K562 (cell line): ENCODE data around the gene ATP6V0A1. TPM values are rescaled to one million over a fixed set of nuclear protein-coding genes. Genes with fewer than 3 reads are reported as not detected.
"Not testable (repeated sequence)": the region's sequence is repeated elsewhere in the genome, so short reads cannot be mapped to it uniquely, and the experiment has no call there.

Experiments
- ATAC-seq: fragments of 200-7000 bp; cut with Tn5 transposase; 3 replicates; pipeline ENCODE4 v1.9.1; 2020; ENCODE audit warnings: moderate library complexity
- BruUV-seq: library from RNA; stranded (reverse); fragments of 400-500 nt; replicated peaks from 2 replicates; lab custom pipeline; 2021; lab: Mats Ljungman, UMichigan
- CTCF ChIA-PET: fragments of 300-600 bp; formaldehyde crosslinking; extraction: SDS; loops from one replicate; lab custom pipeline; 2021; ENCODE audit warnings: low intra/inter-chr PET ratio; lab: Yijun Ruan, JAX
- POLR2A ChIA-PET: fragments of 300-600, 350-650 bp; sonication (Branson Sonifier 250); formaldehyde crosslinking; extraction: SDS; loops from one replicate; lab custom pipeline; 2021; ENCODE audit warnings: antibody characterized with exemption, inconsistent platforms; lab: Yijun Ruan, JAX
- DNase-seq, 4 experiments: peaks; one replicate each; pipeline versions ENCODE4 v3.0.0 to v3.0.0-alpha.2; 2011 to 2018; ENCODE audit warnings: low spot score in 3 of 4, mixed read lengths in 3 of 4; ENCODE audit errors: extremely low read depth in 1 of 4
- FAIRE-seq: peaks from 2 replicates; lab custom pipeline; 2011; peaks lifted over from hg19 to GRCh38; lab: Jason Lieb, UNC
- H2AFZ ChIP-seq: 2 replicates; pipeline ENCODE4 v1.6.0; 2011; ENCODE audit warnings: low read depth, low read length, control low read depth, inconsistent platforms
- H3K27ac ChIP-seq: fragments of 200-600 bp; 3 replicates; pipeline ENCODE4 v1.8.0; 2011; ENCODE audit warnings: low read depth, mild to moderate bottlenecking, control low read depth, inconsistent platforms, low read length, moderate library complexity, mixed read lengths; ENCODE audit errors: extremely low read depth
- H3K27me3 ChIP-seq, 2 experiments: fragments of 300-600 bp in 1 of 2; 2 replicates in 1 of 2; 3 replicates in 1 of 2; pipeline versions ENCODE4 v1.6.0 to v1.8.0; 2011; ENCODE audit warnings: inconsistent platforms in 2 of 2, low read length in 2 of 2, mild to moderate bottlenecking in 1 of 2, mixed read lengths in 1 of 2, moderate library complexity in 1 of 2; ENCODE audit not compliant: control insufficient read depth in 2 of 2, insufficient read depth in 2 of 2
- H3K36me3 ChIP-seq: fragments of 300-600 bp; 3 replicates; pipeline ENCODE4 v1.8.0; 2011; ENCODE audit warnings: mild to moderate bottlenecking, low read length, inconsistent platforms; ENCODE audit not compliant: control insufficient read depth, insufficient read depth
- H3K4me1 ChIP-seq, 2 experiments: fragments of 200-600 bp in 1 of 2; replicated peaks in 1 of 2; 2 replicates in 1 of 2; 3 replicates in 1 of 2; pipeline versions ENCODE4 v1.5.1 to v1.8.0; 2011; ENCODE audit warnings: inconsistent platforms in 2 of 2, low read length in 2 of 2, mild to moderate bottlenecking in 1 of 2, mixed read lengths in 1 of 2, moderate library complexity in 1 of 2; ENCODE audit not compliant: control insufficient read depth in 2 of 2, insufficient read depth in 2 of 2
- H3K4me2 ChIP-seq: 2 replicates; pipeline ENCODE4 v1.6.1; 2011; ENCODE audit warnings: low read length, control low read depth, inconsistent platforms, mixed read lengths; ENCODE audit not compliant: insufficient read depth
- H3K4me3 ChIP-seq: fragments of 200-600 bp; sonication (generic), shearing (Covaris generic); 2 replicates; pipeline ENCODE4 v1.5.1; 2016; ENCODE audit warnings: control low read depth, inconsistent platforms
- H3K79me2 ChIP-seq: fragments of 200-600 bp; 3 replicates; pipeline ENCODE4 v1.8.0; 2011; ENCODE audit warnings: low read length, inconsistent platforms; ENCODE audit not compliant: control insufficient read depth, insufficient read depth
- H3K9ac ChIP-seq, 2 experiments: 2 replicates each; pipeline versions ENCODE4 v1.6.0 to v1.6.1; 2011; ENCODE audit warnings: low read depth in 2 of 2, low read length in 2 of 2, control low read depth in 1 of 2, inconsistent platforms in 1 of 2, mild to moderate bottlenecking in 1 of 2, mixed read lengths in 1 of 2; ENCODE audit not compliant: insufficient read depth in 1 of 2
- H3K9me1 ChIP-seq: one replicate; pipeline ENCODE4 v1.6.0; 2011; ENCODE audit warnings: inconsistent platforms, mild to moderate bottlenecking, low read length, moderate library complexity; ENCODE audit not compliant: control insufficient read depth, insufficient read depth
- H3K9me3 ChIP-seq: replicated peaks from 2 replicates; pipeline ENCODE4 v1.5.1; 2011; ENCODE audit warnings: low read depth, low read length, inconsistent platforms; ENCODE audit not compliant: control insufficient read depth, insufficient read depth
- H4K20me1 ChIP-seq: replicated peaks from 2 replicates; pipeline ENCODE4 v1.6.1; 2011; ENCODE audit warnings: low read length, inconsistent platforms, mixed read lengths; ENCODE audit not compliant: control insufficient read depth, insufficient read depth
- BCOR ChIP-seq: fragments of 450-650 bp; IDR thresholded peaks from 2 replicates; pipeline ENCODE4 v1.6.1; 2016
- ZNF121 ChIP-seq: sonication (generic); formaldehyde crosslinking; conservative IDR thresholded peaks from 2 replicates; pipeline ENCODE4 v1.8.0; 2022; ENCODE audit warnings: missing genetic modification reagents
- WGBS: fragments of 100-300 bp; shearing (Covaris generic); methylation state at CpG from one replicate; pipeline ENCODE4 v1.1.6; 2016; ENCODE audit warnings: low coverage, mixed read lengths; ENCODE audit not compliant: insufficient coverage; ENCODE audit errors: missing lambda C conversion rate; 5-methylcytosine and 5-hydroxymethylcytosine counted together
- in situ Hi-C: fragments of 300-500 bp; cut with MboI; formaldehyde crosslinking; loops from 4 replicates; pipeline ENCODE4 v1.15.0; 2018; ENCODE audit warnings: inconsistent platforms, mixed read lengths
- intact Hi-C: fragments of 100-400 bp; cut with micrococcal nuclease; formaldehyde crosslinking; loops from 2 replicates; pipeline ENCODE4 v1.14.2; 2022
- polyA plus RNA-seq, 8 experiments: library from polyadenylated mRNA; depleted of rRNA in 4 of 8; stranded (reverse) in 5 of 8; unstranded in 3 of 8; fragments of >200 nt; fragmentation: Nextera tagmentation in 2 of 8; fragmentation: Illumina TruSeq in 1 of 8; extraction: Ambion mirVana in 2 of 8; extraction: Trizol in 1 of 8; gene quantifications; 2 replicates each; pipeline versions ENCODE4 v1.2.1 to v1.2.3, GENCODE V29; 2011 to 2014; ENCODE audit warnings: inconsistent platforms in 1 of 8, missing spikeins in 1 of 8
- total RNA-seq, 7 experiments: library from RNA; depleted of rRNA in 6 of 7; stranded (reverse); fragments of >200 nt in 6 of 7; fragmentation: Illumina TruSeq in 2 of 7; extraction: Trizol in 2 of 7; gene quantifications; 2 replicates each; pipeline versions ENCODE4 v1.2.1 to v1.2.3, GENCODE V29; 2011 to 2021; ENCODE audit warnings: low replicate concordance in 1 of 7
- TF ChIP-seq, protein P1 (sequence below): fragments of 450-650 bp; IDR thresholded peaks from 2 replicates; pipeline ENCODE4 v1.6.1; 2017; ENCODE audit warnings: antibody characterized with exemption, mild to moderate bottlenecking

The ATP6V0A1 gene
- total and polyA plus RNA-seq, 9 of the 15 experiments (the other 6 are each of a cell fraction or from before 2014, with no cell fraction given): 11.8 to 158 (median 75.5) TPM

DNA sequence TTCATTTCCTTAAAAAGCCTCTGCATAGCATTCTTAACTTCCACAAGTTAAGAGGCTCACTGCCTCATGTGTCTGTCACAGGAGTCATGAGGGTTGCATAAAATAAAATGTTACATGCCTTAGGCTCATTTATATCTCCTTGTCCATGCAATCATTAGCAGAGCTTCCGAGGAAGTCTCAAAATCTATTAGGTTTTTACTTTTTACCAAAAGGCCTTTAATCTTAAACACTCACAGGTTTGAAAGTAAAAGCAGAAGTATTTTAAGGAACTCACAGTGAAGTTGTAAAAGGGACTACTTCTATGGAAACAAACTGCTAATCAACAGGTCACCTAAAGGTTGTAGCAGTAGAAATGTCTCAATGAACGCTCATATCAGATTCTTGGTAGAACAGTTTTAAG is 5.2 kb upstream of the ATP6V0A1 start (continued):
- TF ChIP-seq, protein P1, sequence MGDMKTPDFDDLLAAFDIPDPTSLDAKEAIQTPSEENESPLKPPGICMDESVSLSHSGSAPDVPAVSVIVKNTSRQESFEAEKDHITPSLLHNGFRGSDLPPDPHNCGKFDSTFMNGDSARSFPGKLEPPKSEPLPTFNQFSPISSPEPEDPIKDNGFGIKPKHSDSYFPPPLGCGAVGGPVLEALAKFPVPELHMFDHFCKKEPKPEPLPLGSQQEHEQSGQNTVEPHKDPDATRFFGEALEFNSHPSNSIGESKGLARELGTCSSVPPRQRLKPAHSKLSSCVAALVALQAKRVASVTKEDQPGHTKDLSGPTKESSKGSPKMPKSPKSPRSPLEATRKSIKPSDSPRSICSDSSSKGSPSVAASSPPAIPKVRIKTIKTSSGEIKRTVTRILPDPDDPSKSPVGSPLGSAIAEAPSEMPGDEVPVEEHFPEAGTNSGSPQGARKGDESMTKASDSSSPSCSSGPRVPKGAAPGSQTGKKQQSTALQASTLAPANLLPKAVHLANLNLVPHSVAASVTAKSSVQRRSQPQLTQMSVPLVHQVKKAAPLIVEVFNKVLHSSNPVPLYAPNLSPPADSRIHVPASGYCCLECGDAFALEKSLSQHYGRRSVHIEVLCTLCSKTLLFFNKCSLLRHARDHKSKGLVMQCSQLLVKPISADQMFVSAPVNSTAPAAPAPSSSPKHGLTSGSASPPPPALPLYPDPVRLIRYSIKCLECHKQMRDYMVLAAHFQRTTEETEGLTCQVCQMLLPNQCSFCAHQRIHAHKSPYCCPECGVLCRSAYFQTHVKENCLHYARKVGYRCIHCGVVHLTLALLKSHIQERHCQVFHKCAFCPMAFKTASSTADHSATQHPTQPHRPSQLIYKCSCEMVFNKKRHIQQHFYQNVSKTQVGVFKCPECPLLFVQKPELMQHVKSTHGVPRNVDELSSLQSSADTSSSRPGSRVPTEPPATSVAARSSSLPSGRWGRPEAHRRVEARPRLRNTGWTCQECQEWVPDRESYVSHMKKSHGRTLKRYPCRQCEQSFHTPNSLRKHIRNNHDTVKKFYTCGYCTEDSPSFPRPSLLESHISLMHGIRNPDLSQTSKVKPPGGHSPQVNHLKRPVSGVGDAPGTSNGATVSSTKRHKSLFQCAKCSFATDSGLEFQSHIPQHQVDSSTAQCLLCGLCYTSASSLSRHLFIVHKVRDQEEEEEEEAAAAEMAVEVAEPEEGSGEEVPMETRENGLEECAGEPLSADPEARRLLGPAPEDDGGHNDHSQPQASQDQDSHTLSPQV: no peak

DNA sequence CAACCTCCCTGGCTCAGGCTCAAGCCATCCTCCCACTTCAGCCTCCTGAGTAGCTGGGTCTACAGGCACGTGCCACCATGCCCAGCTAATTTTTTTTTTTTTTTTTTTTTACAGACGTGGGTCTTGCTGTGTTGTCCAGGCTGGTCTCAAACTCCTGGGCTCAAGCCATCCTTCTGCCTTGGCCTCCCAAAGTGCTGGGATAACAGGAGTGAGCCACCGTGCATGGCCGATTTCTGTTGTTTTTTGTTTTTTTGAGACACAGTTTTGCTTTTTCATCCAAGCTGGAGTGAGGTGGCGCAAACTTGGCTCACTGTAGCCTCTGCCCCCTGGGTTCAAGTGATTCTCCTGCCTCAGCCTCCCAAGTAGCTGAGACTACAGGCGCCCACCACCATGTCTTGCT is 3.7 kb upstream of the ATP6V0A1 start:
- H3K9me3 ChIP-seq, FAIRE-seq, H2AFZ ChIP-seq, CTCF ChIA-PET, H3K36me3 ChIP-seq, H3K9me1 ChIP-seq, H3K9ac ChIP-seq, H3K27ac ChIP-seq, H3K4me2 ChIP-seq, ATAC-seq, H3K27me3 ChIP-seq, BruUV-seq, H4K20me1 ChIP-seq, DNase-seq, in situ Hi-C loops, H3K4me3 ChIP-seq: not testable (repeated sequence)
- intact Hi-C loops: loop anchor here (5.0 kb wide), 1 partner anchor 133 kb away; no protein-coding TSS in a partner anchor
- peak; percentile 88 for TF ChIP-seq ZNF121 (CRISPR knock-in tag)
- peak; percentile 60 for TF ChIP-seq BCOR
- POLR2A ChIA-PET: interaction anchor here (0.6 kb wide), 1 partner anchor 744 kb away, joined by 4 read pairs; no protein-coding TSS in a partner anchor
- peaks cover 23 to 25% of the 10 kb centered on the region in 2 experiments for H3K4me1 ChIP-seq
- WGBS: 65% methylated on average over 6 of the region's 6 CpGs
- peaks cover 24% of the 10 kb centered on the region for H3K79me2 ChIP-seq
